NOMO-1 treated with dmso at 0.1 percent for 144 hours (cell line): Measurements from ENCODE around the gene SSPN.

Source experiments
- DNase-seq: peaks from one replicate; lab custom pipeline; 2025; ENCODE audit not compliant: unreplicated experiment; lab: John Stamatoyannopoulos, UW

Gene SSPN

DNA sequence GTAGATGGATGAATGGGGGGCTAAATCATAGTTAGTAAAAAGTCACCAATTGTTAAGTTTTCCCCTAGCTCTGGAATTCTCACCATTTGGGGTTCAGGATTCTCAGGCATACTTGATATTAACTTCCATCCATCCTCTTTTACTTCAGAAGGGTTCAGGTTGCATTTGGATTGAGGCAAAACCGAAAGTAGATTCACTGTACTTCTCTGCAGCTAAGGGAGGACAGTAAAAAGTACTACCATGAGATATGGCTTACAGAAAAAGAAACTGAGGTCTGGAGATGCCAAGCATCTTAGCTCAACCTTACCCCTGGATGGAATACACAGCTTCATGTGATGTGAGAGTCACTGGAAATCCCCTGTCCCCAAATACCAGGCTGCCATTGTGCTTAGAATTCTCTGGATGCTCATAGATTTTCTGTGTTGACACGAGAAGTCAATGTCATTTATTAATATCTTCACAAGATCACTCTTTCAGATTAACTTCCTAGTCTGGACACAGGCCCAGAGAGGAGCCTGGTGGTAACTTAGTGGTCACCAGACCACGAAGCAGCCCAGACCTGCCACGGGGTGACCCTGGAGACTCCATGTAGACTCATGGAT lies 87.1 kb downstream of the SSPN start:
- DNase-seq: no peak

DNA sequence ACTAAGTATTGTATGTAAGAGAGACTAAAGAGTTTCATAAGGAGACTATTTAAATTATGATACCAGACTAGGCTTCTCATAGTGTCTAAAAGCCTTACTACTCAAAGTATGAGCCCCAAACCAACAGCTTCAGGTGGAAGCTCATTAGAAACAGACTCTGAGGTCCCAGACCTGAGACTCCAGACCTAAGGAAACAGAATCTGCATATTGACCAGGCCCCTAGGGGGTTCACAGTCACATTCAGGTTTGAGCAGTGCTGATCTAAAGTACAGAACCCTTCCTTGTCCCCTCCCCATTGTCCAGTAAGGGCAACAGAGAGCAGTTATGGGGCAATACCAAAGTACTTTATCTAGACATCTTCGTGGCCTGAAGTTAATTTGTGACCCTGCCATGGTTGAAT lies 87.7 kb downstream of the SSPN start:
- DNase-seq: no peak

DNA sequence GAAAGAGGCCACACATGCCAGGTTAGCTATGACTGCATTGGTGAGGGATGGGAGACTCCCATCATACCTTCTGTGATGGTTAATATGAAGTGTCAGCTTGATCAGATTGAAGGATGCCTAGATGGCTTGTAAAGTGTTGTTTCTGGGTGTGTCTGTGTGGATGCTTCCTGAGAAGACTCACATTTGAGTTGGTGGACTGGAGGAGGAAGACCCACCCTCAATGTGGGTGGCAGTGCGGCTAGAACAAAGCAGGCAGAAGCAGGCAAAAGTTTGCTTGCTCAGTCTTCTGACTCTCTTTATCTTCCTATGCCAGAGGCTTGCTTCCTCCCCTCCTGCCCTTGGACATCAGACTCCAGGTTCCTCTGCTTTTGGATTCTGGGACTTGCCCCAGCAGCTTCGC lies 88.2 kb downstream of the SSPN start:
- DNase-seq: no peak

DNA sequence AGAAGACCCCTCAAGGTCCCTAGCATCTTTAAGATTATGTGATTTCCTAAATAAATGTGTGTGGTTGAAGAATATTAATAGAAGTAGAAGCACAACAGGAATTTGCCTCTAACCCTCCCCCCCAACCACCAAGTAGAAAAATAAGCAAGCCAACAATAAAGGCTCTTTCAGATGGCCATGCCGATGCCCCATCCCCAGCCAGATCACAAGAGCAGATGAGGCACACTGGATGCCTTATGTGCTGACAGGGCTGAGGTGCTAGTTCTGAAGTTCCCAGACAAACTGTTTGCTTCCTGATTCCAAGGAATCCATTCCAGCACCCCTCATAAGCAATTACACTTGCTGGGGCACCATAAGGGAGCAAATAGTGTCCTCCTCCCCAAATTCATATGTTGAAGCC lies 90.0 kb downstream of the SSPN start:
- no peak for DNase-seq

DNA sequence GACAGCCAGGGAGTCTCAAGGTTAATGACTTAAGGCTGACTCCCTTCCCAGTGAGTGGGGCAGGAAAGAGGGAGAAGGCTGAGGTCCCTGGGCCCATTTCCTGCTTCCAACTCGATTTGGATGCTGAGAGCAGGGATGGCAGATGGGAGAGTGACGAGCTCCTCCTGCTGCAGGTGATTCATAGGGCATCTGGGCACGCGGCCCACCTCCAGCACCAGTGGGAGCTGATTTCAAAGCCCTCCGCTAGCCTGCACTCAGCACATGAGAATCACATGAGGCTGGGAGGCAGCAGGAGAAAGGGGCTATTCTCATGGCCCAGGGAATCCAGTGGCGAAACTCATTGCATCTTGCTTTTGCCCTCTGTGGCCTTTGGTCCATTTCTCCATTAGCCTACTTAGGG lies 90.8 kb downstream of the SSPN start:
- no peak for DNase-seq

DNA sequence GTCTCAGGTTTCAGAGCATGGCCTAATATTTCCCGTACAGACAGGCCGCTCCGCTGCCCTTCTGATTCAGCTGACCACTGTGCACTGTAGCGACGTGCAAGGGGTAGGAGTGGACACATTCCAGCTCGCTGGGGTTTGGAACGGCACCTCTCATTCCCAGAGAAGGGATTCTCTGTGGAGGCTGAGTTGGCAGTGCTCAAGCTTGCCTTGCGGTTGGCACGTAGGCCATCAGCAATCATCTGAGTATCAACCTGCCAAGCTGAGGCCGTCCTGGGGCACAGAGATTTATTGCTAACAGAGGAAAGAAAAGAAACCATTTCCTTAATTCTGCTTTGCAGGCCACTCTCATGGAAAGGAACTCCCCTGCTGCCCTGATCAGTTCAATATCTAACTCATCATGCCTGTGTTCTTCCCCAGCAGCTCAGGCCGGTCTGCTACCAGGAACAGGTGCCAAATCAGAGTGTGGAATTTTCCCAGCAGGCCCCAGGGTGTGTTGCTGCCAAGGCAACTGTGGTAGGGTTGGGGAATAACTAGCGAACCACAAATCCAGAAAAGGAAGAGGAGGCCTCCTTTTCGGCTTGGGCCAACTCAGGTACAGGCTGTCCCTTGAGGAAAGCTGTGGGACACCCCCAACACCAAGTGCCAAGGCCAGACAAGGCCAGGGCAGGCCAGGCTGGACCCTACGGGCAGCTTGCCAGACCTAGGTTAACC lies 92.5 kb downstream of the SSPN start:
- DNase-seq: peak; percentile 29

DNA sequence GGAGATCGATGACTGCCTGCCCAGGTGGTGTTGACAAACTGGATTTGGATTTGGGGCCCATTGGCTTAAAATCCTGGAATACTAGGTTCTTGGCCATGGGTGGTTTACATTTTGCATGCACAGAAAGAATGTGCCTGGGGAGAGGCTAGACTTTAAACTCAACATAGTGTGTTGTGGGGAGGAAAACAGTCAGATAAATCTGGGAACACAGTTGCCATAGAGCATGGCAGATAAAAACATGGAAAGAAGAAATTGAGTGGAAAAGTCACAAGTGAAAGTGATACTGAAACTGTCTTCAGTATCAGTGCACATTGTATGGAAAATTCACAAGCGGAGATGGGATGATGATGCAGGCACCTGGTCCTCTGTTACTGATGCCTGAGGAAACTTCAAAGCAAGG lies 95.2 kb downstream of the SSPN start:
- no peak for DNase-seq

DNA sequence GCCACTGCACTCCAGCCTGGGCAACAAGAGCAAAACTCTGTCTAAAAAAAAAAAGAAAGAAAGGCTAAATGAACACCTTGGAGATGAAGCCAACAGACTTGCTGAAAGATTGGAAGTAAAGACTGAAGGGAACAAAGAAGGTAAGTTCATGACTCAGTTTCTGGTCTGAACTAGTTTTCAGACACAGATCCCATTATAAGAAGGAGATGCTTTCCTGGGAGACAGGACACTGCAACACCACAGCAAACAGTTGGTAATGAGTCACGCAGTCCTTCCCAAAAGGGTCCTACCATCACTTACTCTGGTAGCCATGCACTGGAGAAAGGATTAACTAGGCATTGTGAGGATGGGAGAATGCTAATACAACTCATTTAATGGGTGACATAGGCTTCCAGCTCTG lies 97.2 kb downstream of the SSPN start:
- DNase-seq: no peak

DNA sequence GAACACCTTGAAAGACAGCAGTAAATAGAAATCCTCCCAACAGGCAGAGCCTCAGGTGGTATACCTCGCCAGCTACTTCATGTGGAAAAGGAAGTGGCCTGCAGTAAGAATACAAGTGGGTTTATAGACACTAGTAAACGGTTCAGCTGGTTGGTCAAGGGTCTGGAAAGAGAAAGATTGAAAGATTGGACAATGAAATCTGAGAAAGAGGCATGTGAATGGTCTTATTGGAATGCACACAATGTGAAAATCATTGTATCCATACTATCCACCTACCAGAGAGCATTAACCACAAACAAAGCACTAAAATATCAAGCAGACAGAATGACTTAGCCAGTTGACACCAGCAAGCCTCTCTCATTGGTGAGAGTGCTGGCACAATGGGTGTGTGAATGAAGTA lies 98.2 kb downstream of the SSPN start:
- DNase-seq: no peak

DNA sequence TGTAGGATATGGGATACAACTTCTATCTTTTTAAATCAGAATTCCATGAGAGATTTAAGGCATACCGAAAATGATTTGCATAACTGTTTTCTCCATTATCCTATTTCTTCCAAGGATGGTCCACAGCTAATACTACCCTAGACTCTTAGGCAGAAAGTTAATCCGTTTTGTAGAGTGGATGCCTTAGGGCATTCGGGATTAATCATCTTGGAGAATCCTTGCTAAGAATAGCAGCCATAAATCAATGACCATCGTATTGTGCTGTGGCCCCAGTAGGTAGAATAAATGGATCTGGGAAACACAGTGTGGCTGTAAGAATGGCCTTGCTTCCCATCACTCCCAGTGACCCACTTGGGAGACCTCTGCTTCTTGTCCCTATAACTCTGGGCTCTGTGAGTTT lies 99.6 kb downstream of the SSPN start:
- no peak for DNase-seq

DNA sequence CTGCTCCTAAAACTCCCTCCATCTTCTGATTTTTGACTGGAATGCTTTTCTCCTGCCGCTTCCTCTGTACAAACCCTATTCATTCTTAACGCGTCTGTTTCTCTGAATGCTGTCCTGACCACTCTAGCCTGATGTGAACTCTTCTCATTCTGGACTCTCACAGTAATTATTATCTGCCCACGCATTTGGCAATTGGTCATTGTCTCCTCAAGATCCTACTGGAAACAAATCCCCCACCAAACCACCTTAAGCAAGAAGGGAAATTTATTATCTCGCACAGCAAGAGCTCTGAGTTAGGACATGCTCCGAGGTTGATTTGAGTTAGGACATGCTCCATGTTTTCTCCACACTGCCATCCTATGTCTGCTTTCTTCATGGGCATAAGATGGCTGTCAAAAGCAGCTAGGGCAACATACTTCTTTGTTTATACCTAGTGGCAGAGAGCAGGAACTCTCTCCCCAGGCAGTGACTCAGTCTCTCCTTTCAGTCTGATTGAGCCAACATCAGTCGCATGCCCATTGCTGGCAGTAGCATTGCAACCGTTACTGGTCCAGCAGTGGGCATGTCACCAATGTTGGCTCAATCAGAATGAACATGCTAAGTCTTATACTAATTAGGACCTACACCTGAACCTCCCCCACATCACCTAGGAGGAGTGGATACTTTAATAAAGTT lies 102.2 kb downstream of the SSPN start:
- no peak for DNase-seq

DNA sequence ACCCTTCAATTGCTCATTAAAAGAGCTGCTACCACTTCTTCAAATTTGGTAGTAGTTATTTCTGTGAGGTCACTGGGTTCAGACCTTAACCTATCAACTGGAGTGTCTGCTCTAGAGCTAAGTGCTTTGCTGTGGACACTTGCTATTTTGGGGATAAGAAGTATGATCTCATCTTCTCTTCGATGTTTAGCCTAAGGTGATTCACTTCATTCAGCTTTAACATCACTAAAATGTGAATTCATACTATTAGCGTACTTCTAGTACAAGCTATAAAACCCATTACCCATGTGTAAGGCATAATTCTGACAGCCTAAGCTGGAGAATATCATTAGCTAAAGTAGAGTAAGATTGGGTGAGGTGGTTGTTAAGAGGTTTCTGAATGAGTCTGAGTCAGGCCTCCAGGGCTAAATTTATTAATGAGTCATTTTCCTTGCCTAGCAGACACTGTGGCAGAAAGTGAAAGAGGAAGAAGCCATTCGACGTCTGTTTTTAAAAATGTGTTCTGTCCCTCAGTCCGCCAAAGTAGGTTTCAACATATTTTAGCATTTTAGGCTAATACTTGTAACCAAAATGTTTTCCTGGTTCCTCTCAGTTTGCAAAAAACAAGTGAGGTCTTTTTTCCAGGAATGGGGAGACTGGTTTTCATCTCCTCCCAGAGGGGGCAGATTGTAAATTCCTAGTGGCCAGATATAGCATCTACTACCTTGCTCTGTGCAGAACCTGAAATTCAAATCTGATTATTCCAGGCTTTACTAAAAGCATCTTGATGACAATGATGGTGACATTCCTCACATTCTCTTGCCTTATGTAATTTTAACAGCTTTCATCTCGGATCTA lies 103.6 kb downstream of the SSPN start:
- DNase-seq: peak; percentile 87

DNA sequence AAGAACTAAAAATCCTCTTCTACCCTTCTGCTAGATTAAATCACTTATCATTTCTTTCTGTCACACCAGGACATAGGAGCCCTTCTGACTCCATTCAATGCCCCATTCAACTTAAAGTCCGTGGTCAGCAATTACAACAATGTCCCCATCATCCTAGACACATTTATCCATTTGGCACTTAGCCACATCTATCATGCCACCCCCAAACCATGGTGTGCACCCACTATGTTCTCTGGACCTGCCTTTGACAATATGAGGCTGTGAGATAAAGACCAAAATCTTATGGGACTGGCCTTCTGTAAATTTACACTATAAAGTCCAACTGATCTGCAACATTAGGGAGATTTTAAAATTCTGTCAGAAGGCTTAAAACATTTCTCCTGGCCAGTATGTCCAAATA lies 104.4 kb downstream of the SSPN start:
- DNase-seq: no peak
